HG03439 (cell line): Measurements from ENCODE around the gene ARHGEF4.

ENCODE experiments used
- ATAC-seq: cut with Tn5 transposase; IDR thresholded peaks from one replicate; pipeline ENCODE4 v1.9.1; 2021; ENCODE audit warnings: mild to moderate bottlenecking, moderate library complexity; ENCODE audit not compliant: unreplicated experiment

ARHGEF4 gene

DNA sequence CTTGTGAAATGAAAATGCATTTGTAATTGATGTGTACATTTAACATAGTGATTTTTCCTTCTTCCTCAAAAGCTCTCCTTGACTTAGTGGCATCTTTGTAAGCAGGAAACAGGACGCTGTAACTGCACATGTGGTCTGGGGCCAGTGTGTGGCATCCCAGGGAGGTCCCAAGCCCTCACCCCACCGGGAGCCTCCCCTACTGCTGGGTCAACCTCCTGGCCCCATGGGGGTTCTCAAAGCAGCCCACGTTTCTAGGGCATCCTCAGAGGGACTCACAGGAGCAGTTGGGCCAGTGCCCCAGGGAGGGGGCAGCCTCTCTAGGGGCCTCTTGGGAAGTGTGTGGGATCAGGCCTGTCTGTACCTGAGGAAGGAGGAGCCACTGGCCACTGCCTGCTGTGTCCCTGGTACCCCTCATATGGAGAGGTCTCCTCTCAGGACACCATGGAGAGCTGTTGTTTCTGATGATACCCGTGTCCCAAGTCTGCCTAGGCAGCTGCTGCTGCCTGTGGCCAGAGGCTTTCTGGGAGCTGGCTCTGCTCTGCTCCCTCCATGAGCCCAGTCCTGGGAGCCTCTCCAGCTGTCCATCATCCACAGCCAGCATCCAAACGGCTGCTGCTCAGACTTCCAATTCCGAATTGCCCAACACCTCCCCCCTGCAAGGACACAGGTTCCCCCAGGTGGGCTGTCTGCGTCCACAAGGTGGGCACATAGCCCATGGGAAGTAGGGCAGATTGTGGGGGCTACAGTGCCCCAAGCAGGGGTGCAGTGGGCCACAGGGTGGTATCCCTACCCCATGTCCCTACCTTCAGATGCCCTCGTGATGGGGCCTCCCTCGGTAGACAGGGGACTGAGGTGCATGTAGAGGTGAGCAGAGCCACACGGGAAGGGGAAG lies 13.4 kb downstream of the ARHGEF4 start:
- no peak for ATAC-seq

GRCh38 chr2:130850788-130851623 lies 14.3 kb downstream of the ARHGEF4 start:
- no peak for ATAC-seq

DNA sequence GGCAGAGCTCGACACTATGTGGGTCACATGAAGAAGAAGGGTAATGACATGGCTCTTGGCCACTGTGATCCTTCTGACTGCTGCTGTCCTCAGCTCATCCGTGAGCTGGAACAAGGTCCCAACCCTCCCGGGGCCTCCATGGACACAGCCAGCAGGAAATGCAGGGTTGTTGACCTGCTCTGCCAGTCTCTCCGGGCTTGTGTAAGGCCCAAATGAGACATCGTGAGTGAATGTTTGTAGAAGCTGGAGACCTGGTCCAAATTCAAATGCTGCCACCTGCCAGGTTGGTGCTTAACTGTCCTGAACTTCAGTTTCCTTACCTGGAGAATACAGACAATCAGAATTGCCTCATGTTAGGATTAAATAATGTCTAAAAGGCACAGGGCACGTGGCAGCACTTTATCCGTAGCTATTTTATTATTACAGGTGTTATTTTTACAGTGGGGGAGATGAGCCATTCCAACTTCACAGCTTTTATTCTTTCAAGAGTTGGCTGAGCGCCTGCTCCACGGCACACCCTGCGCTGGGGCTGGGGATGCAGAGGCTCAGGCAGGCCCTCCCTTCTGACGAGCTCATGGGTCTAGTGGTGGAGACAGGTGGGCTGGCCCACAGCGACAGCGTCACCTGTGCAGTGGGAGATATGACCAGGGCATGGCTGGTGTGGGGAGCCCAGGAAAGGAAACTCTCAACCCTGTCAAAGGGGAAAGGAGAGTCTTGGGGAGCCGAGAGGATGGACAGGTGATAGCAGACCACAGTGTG lies 15.1 kb downstream of the ARHGEF4 start:
- no peak for ATAC-seq

DNA sequence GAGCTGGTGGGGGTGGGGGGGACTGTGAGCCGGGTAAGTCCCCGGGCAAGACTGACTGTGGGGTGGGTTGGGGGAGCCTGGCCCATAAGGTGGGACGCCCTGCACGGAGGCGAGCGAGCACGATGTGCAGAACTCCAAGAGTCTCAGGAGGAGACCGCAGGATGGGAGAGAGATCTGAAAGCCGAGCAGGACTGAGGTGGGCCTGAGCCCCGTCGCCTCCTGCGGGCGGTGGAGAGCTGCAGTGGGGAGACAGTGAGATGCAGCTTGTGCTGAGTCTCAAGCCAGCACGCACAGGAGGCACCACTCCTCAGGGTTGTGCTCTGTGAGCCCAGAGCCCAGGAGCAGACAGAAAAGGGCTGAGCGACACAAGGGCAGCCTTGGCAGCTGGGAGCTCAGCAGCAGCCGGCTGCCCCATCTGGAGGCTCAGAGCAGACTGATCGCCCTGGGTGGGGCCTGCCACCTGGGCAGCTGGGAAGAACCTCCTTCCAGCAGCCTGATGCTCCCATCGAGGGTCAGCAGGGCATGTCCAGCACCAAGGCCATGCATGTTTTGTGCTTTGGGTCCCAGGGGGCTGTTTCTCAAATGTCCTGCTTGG lies 15.9 kb downstream of the ARHGEF4 start:
- no peak for ATAC-seq

DNA sequence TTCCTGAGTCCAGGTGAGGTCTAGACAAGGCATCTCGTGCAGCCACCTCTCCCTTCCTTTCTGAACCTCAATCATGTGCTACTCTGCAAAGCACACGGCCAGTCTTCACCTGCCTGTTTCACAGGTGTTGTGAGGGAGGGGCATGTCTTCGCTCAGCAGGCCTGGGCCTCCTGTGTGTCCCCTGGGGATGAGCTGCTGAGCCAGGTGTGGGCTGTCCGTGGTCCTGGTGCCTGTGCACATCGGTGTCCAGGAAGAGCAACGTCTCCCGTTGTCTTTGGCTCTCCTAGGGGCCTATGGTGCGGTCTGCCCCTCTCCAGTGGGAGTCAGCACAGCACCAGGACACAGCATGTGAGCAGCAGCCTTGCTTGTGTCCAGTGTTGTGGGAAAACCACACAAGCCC lies 16.7 kb downstream of the ARHGEF4 start:
- no peak for ATAC-seq

GRCh38 chr2:130854301-130854700 lies 17.6 kb downstream of the ARHGEF4 start:
- no peak for ATAC-seq

DNA sequence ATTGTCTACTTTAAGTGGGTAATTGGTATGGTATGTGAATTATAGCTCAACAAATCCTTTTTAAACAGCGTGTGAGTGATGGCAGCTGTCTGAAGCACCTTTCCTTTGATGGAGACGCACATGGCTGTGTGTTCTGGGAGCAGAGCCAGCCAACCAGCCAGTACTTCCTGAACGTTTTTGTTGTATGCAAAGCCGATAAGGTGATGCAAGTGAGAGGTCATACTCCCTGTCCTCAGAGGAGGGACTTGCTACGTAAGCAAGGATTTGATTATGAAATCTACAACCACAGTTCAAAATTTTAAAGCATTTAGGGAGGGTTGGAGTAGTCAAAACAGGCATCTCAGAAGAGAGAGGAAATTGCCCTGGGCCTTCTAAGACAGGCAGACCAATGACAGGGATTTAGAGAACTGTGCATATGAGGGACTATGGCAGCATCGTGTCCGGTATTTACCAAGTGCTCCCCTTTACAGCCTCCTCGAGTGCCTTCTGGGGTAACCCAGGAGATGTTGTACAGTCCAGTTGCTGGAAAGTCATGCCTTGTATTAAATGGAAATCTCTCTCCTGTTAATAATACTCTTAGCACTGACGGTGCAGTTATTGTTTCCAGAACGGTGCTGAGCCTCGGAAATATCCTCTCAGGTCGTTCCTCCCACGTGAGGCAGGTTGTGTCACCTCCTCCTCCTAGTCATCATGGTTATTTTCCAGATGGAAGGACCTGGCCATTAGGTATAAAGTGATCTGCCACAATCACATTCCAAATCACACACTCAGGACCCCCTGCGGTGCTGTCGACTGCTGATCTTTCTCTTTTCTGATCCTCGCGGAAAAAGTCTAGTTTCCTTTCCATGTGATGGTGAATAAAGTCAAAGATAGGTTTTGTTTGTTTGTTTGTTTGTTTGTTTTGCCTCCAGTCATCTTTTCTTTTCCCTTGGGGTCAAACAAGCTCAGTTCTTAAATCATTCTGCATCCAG lies 28.4 kb downstream of the ARHGEF4 start:
- ATAC-seq, result no peak

GRCh38 chr2:130869441-130870160 lies 32.9 kb downstream of the ARHGEF4 start:
- ATAC-seq, result no peak

DNA sequence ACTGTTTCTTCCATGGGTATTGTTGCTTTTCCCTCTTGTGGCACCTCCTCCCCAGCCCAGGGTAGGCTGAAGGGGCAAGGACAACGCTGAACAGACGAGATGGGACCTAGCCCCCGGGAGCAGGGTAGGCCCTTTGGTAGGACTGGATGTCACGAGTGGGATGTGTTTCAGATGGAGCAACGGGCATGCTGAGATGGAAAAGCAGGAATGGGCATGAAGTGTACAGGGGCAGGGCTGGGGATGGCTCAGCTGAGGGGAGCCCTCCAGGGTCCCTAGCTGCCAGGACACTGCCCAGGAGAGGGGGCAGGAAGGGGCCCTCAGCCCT lies 33.4 kb downstream of the ARHGEF4 start:
- ATAC-seq, result no peak

GRCh38 chr2:130870779-130871178 lies 34.1 kb downstream of the ARHGEF4 start:
- no peak for ATAC-seq

- no peak for ATAC-seq
Observed at GRCh38 chr2:130871843-130872740, 35.4 kb downstream of the ARHGEF4 start.

GRCh38 chr2:130872741-130873125 lies 36.0 kb downstream of the ARHGEF4 start:
- no peak for ATAC-seq

- ATAC-seq, result peak; percentile 84
Observed at GRCh38 chr2:130873700-130874346, 37.1 kb downstream of the ARHGEF4 start.

DNA sequence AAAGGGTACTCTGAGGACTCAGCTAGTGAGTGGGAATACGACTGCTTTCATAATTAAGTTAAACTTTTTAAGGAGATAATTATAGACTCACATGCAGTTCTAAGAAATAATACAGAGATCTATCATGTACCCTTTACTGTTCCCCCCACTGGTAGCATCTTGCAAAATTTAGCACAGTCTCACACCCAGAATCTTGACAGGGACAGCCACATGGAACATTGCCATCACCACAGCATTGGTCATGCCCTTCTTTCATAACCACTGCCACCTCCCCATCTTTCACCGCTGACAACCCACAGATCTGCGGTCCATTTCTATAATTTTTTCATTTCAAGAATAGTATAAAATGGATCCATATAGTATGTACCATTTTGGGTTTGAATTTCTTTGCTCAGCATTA lies 37.8 kb downstream of the ARHGEF4 start:
- no peak for ATAC-seq

- no peak for ATAC-seq
Observed at GRCh38 chr2:130875935-130876334, 39.2 kb downstream of the ARHGEF4 start.

- ATAC-seq, result no peak
Observed at GRCh38 chr2:130877258-130877657, 40.5 kb downstream of the ARHGEF4 start.

DNA sequence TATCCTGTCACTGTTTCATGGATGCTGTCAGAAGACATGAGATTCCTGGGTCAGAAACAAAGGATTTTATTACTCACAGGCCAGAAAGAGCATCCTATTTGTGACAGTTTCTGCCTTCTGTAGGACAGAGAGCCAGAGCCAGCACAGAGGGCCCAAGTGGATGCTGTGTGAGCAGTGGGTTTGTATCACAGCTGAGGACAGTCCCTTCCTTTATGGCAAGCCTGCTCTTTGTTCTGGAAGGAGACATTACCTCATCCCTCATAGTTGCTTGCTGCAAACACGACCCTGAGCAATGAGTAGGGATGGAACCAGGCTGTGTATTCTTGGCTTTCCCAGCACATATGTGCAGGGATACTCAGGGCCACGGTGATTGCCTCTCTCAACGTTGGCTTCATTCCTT lies 41.6 kb downstream of the ARHGEF4 start:
- no peak for ATAC-seq

DNA sequence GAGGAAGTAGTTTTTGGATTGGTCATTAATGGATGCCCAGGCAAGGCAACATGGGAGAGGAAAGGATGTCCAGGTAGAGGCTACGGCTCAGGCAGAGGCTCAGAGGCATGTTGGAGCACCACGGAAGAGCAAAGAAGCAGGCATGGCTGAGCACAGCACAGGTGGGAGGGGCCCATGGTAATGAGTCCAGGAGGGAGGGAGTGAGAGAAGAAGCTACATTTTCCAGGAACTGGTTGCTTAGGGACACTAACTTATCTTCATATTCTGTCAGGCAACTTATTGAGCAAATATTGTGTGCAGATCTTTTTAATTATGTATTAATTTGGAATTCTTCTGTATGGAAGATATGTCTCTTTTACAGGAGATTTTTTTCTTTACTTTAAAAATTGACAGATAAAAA lies 42.2 kb downstream of the ARHGEF4 start:
- ATAC-seq, result no peak
